ENCODE measurements around the gene C1orf167.

Gene C1orf167

DNA sequence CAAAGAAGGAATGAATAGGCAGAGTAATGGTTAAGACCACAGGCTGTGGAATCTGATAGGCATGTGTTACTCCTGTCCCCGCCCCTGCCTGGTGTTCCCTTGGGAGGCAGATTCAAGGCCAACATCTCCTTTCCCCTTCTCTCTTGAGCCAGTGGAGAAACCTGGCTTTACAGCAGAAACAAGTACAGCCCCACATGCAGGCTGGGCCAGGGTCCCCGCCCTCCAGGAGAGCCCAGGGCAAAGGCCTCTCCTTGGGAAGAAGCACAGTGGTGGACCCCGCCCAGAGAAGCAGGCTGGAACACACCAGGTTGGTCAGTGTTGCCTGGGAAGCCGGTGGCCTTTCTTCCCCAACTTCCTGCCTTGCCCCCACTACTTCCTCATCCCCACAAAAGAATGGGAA is 6.8 kb downstream of the C1orf167 start:
- no peak overlapping the region for H3K4me3 ChIP-seq (ENCODE audit: control insufficient read depth, low read depth, low read length)
- no peak for DNase-seq (ENCODE audit: low read depth)
- TF ChIP-seq CTCF (conservative IDR thresholded peaks at IDR 0.05; ENCODE audit: control insufficient read depth, insufficient read depth, low read depth, low read length): no peak

DNA sequence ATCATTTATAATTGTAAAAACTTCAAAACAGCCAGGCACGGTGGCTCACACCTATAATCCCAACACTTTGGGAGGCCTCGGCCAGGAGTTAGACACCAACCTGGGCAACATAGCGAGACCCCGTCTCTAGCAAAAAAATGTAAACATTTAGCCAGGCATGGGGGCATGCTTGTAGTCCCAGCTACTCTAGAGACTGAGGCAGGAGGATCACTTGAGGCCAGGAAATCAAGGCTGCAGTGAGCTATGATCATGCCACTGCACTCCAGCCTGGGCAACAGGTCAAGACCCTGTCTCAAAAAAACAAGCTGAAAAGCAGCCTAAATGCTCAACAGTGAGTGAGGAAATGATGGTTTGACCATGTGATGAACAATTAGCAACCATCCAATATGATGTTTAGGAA is 7.3 kb downstream of the C1orf167 start:
- no peak for TF ChIP-seq CTCF (conservative IDR thresholded peaks at IDR 0.05; ENCODE audit: control insufficient read depth, insufficient read depth, low read depth, low read length)
- no peak overlapping the region for H3K4me3 ChIP-seq (ENCODE audit: control insufficient read depth, low read depth, low read length)
- no peak for DNase-seq (ENCODE audit: low read depth)

DNA sequence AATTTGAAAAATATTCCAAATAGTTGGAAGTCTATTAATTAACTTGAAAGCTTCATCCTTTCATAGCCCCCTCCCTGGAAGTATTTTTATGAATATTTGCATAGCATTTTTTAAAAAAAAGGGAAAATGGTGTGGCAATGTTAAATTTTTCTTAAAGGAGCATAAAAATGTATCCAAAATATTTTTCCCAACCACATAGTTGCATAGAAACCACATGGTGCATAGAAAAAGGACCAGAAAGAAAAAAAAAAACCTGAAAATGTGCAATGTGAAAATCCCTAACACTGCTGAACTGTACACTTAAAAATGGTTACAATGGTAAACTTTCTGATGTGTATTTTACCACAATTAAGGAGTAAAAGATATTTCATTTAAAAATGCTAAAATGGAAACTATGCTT is 8.0 kb downstream of the C1orf167 start:
- DNase-seq (ENCODE audit: low read depth): no peak
- no peak overlapping the region for H3K4me3 ChIP-seq (ENCODE audit: control insufficient read depth, low read depth, low read length)
- no peak for TF ChIP-seq CTCF (conservative IDR thresholded peaks at IDR 0.05; ENCODE audit: control insufficient read depth, insufficient read depth, low read depth, low read length)

- no peak for DNase-seq (ENCODE audit: low read depth)
- no peak for TF ChIP-seq CTCF (conservative IDR thresholded peaks at IDR 0.05; ENCODE audit: control insufficient read depth, insufficient read depth, low read depth, low read length)
- H3K4me3 ChIP-seq (ENCODE audit: control insufficient read depth, low read depth, low read length): no peak overlapping the region
Observed at GRCh38 chr1:11771481-11772043, 9.6 kb downstream of the C1orf167 start.

- no peak for TF ChIP-seq CTCF (conservative IDR thresholded peaks at IDR 0.05; ENCODE audit: control insufficient read depth, insufficient read depth, low read depth, low read length)
- DNase-seq (ENCODE audit: low read depth): no peak
- no peak overlapping the region for H3K4me3 ChIP-seq (ENCODE audit: control insufficient read depth, low read depth, low read length)
Observed at GRCh38 chr1:11772458-11772857, 10.5 kb downstream of the C1orf167 start.

GRCh38 chr1:11774753-11775152 is 12.8 kb downstream of the C1orf167 start:
- no peak for TF ChIP-seq CTCF (conservative IDR thresholded peaks at IDR 0.05; ENCODE audit: control insufficient read depth, insufficient read depth, low read depth, low read length)
- DNase-seq (ENCODE audit: low read depth): no peak
- H3K4me3 ChIP-seq (ENCODE audit: control insufficient read depth, low read depth, low read length): no peak overlapping the region
